ENCODE results near the gene TMEM204. TPM values are rescaled to one million over a fixed set of nuclear protein-coding genes. Genes with fewer than 3 reads are reported as not detected.

The TMEM204 gene
- total and polyA plus RNA-seq, 10 of the 15 experiments (the other 5 are each of a cell fraction or from before 2014, with no cell fraction given), result 0.05 to 0.30 (median 0.18) TPM; not detected in 7

DNA sequence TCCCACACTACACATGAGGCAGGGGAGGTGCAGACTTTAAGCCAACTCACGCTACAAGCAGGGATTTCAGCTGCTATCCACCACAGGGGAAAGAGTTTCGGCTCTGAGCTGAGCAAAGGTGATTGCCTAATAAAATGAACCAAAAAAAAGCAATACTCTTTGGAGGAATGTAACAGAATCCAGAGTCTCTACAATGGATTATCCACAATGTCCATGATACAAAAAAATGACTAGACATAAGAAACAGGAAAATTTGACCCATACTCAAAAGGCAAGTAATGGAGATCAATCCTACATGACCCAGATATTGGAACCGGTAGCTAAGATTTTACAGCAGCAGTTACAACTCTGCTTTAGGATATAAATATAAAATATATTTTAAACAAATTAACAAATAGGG lies 19.0 kb upstream of the TMEM204 start (continued):
- TF ChIP-seq, protein P1, sequence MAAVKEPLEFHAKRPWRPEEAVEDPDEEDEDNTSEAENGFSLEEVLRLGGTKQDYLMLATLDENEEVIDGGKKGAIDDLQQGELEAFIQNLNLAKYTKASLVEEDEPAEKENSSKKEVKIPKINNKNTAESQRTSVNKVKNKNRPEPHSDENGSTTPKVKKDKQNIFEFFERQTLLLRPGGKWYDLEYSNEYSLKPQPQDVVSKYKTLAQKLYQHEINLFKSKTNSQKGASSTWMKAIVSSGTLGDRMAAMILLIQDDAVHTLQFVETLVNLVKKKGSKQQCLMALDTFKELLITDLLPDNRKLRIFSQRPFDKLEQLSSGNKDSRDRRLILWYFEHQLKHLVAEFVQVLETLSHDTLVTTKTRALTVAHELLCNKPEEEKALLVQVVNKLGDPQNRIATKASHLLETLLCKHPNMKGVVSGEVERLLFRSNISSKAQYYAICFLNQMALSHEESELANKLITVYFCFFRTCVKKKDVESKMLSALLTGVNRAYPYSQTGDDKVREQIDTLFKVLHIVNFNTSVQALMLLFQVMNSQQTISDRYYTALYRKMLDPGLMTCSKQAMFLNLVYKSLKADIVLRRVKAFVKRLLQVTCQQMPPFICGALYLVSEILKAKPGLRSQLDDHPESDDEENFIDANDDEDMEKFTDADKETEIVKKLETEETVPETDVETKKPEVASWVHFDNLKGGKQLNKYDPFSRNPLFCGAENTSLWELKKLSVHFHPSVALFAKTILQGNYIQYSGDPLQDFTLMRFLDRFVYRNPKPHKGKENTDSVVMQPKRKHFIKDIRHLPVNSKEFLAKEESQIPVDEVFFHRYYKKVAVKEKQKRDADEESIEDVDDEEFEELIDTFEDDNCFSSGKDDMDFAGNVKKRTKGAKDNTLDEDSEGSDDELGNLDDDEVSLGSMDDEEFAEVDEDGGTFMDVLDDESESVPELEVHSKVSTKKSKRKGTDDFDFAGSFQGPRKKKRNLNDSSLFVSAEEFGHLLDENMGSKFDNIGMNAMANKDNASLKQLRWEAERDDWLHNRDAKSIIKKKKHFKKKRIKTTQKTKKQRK (IDR thresholded peaks at IDR 0.05; ENCODE audit: low read depth, low read length), result no peak
- TF ChIP-seq SREBF1 (IDR thresholded peaks at IDR 0.05; ENCODE audit: low read length) (no peak), ASH2L (IDR thresholded peaks at IDR 0.05; ENCODE audit: borderline replicate concordance, low read depth) (no peak), ZBED1 (IDR thresholded peaks at IDR 0.05; ENCODE audit: borderline replicate concordance) (no peak), EED (IDR thresholded peaks at IDR 0.05; ENCODE audit: low read depth) (no peak), ZSCAN29 (IDR thresholded peaks at IDR 0.05) (no peak), POLR2A (IDR thresholded peaks at IDR 0.05; ENCODE audit: low read depth, low read length) (no peak), GATAD2B (conservative IDR thresholded peaks at IDR 0.05; ENCODE audit: low read depth) (no peak), CBX3 (IDR thresholded peaks at IDR 0.05; ENCODE audit: borderline replicate concordance, low read depth) (no peak), SMARCA5 (IDR thresholded peaks at IDR 0.05) (no peak), RFX5 (IDR thresholded peaks at IDR 0.05; ENCODE audit: low read depth, low read length) (no peak), CTCF (IDR thresholded peaks at IDR 0.05 in 2 of 3, conservative IDR thresholded peaks at IDR 0.05 in 1 of 3; ENCODE audit: control insufficient read depth in 2 of 3, extremely low read depth in 1 of 3, insufficient read depth in 1 of 3, low read depth in 3 of 3, low read length in 3 of 3) (no peak), POU2F2 (IDR thresholded peaks at IDR 0.05; ENCODE audit: borderline replicate concordance, low read depth, low read length) (no peak), RELA (IDR thresholded peaks at IDR 0.05; ENCODE audit: borderline replicate concordance, partially characterized antibody) (no peak)
